NOMO-1 treated with DMSO at 0.1 percent for 48 hours (cell line): ENCODE data around the gene ZBTB14.
A peak's percentile ranks its signal among the peaks of the same experiment; 100 is the strongest.

ENCODE experiments used
- DNase-seq: peaks from one replicate; lab custom pipeline; 2025; ENCODE audit not compliant: unreplicated experiment; lab: John Stamatoyannopoulos, UW

ZBTB14 gene, protein sequence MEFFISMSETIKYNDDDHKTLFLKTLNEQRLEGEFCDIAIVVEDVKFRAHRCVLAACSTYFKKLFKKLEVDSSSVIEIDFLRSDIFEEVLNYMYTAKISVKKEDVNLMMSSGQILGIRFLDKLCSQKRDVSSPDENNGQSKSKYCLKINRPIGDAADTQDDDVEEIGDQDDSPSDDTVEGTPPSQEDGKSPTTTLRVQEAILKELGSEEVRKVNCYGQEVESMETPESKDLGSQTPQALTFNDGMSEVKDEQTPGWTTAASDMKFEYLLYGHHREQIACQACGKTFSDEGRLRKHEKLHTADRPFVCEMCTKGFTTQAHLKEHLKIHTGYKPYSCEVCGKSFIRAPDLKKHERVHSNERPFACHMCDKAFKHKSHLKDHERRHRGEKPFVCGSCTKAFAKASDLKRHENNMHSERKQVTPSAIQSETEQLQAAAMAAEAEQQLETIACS

DNA sequence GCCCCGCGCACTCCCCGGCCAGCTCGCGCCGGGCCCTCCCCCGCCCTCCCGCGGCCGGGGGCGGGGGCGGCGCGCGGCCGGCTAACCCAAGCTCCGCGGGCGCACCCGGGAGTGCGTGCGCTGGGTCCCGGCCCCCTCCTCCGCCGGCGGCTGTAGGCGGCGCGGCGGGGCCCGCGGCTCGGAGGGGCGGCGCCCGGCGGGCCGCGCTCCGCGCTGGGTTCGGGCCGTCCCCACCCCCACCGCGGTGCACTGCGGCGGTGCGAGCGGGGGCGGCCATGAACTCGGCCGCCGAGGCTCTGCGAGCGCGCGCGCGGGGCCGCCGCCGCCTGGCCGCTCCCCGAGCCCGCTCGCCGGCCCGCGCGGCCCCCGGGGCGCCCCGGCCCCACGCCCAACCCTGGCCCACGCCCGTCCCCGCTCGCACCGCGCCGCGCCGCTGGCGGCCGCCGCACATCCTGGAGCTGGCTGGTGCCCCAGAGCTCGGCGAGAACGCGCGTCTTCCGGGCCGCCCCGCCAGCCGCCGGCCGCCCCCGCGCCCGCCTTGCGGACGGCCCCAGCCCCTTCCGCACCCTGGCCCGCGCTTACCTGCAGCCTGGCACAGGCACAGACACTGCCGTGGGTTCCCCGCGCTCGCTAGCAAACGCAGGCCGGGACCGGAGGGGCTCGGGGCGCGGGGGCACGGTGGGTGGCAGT is at the start of gene ZBTB14:
TSS of gene ZBTB14 (minus strand) at position 496 of the 690 bp plus-strand sequence. CDS start 2,480 bp downstream, outside the sequence.
- DNase-seq, result peak; percentile 47

DNA sequence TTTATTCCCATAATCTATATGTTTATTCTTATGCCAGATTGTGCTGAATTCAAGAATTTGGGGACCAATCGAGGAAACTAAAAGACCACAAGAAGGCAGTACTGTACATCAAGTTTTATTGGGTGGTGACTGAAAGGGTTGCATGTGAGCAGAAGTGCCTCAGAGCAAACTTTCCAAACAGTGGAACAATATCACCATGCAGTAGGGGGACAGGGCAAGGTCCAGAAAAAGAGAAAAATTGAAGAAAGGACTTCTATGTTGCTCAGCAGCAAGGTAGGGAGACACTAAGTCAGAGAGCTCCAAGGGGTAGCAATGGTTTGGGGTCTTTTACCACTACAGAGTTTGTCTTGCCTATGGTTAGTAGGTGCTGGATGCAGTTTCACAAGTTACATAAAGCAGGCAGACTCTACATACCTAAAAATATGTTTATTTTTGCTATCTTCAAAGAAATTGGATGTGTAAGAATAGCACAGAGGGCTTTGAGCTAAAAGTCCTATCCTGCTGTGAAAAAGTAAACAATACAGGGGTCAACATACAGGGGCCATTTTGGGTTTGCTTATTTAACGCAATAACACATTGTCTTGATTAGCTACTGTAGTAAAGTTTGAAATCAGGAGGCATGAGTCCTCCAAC is 43.8 kb upstream of the ZBTB14 start:
- no peak for DNase-seq

DNA sequence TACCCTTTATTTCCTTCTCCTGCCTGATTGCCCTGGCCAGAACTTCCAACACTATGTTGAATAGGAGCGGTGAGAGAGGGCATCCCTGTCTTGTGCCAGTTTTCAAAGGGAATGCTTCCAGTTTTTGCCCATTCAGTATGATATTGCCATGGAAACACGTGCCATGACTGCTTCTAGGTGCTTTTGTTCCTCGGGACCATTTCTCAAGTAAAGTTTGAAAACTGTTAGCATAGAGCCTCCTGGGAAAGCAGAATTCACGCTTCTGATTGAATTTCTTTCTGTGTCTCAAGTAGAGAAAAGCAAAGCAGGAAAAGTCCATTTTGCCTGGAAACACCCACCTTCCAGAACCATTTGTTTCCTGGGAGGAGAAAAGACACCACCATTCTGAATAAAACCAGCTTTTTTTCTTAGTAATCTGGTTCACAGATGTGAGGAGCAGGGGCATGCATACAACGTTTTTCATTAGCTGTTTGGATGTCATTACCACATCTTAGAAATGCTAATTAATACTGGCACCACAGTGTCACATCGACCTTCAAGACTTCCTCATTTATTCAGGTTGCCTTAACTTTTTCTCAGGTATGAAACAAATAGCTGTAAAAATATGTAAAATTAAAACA is 39.0 kb upstream of the ZBTB14 start:
- no peak for DNase-seq

DNA sequence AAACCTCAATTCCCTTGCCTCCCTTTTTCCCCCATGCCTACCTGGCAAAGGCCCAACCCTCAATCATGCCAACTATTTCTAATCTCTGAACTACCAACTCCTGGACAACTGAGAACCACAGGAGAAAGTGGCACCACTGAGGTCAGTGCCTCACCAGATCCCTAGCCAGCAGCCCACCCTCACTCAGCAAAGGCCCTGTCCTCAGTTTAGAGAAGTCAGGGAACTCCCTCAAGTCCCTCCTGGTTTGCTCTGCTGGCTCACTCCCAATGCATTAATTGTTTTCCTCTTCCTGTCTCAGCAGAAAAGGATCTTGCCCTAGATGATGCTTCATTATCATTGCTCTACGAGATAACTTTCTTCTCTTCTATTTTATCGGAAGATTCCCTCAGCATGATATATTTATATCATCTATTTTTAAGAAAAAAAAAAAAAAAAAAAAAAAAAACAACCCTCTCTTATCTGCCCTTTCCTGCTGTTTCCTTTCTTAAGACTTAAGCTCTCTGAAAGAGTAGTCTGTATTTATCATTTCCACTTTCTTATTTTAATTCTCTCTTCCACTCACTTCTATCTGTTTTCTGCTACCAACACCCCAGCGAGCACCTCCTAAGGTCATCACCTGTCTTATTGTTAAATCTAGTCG is 22.7 kb upstream of the ZBTB14 start:
- no peak for DNase-seq

DNA sequence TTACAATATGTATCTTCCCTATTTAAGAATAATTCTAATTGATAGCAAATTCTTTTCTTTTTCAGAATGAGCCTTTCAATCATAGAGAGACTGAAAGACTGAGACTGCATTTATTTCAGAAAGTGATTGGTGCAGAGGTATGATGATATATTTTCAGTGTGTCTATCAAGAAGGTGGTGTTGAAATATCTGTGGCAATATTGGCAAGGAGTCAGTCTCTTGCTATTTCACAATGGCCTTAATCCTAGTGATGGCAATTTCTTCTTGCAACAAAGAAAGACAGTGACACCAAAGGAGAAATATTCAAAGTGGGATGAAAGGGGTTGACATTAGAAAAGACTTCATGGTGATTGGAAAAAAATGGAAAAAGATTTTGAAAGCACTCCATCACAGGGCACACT is 21.7 kb upstream of the ZBTB14 start:
- peak; percentile 78 for DNase-seq

DNA sequence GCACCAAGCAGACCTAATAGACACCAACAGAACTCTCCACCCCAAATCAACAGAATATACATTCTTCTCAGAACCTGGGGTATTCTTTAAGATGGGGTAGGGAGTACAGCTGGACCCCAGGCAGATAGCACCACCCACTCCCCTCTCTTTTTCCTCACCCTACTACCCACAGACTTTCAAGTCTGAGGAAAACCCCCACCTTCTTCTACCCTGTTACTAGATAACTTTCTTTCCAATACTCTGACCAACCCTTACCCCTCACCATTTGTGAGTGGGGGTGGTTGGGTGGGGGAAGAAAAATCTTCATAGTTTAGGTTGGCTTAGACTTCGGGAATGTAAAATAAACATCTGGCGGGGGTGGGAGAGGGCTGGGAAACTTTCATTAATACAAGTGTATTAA is 20.3 kb upstream of the ZBTB14 start:
- DNase-seq, result no peak

DNA sequence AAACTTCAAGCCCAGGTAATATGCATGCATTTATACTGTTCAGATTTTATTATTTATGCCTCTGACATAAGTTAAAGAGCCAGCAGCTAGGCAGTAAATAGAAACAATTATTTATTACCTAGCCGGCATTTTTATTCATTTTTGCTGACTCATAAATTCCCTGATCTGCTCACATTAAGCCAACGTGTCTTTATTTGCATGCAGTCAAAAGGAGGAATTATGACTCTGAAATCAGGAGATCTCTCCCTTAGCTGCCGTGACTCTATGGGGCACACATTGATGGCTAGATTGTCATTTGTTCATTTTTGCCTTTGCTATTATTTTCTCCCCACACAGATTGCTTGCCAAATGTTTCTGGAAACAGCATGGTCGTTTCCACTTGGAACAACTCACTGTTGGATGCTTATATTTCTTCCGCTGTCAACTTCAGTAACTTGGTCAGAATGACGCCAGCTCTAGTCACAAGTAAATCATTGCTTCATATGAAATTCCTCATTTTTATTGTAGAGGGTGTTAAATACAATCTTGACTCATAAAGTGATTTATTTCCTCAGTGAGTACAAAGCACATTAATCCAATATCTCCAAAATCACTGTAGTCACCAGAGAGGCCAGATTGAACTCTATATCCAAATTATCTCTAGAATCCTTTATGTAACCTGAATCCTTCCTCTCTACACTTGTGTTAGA is 15.9 kb upstream of the ZBTB14 start:
- DNase-seq, result no peak

DNA sequence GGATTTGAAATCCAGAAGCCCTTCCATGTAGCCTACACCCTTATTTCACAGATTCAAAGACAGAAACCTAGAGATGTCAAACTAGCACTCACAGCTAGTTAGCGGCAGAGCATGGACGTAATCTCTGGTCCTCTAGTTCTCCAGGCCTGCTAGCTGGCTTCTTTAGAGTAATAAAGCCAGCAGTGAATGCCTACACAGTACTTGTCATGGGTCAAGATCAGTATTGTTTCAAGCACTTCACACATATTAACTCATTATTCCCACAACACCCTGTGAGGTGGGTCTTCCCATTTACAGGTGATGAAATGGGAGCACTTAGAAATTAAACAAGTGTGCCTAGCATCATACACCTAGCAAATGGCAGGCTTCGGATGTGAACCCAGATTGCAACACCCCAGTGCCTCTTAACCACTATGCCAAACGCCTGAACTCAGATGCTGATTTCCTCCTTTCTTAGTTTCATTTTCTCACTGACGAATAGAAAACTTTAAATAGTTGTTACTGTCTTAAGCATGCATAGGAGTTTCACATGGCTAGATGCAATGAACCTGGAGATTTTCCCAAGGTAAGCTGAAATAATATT is 14.5 kb upstream of the ZBTB14 start:
- peak; percentile 91 for DNase-seq

DNA sequence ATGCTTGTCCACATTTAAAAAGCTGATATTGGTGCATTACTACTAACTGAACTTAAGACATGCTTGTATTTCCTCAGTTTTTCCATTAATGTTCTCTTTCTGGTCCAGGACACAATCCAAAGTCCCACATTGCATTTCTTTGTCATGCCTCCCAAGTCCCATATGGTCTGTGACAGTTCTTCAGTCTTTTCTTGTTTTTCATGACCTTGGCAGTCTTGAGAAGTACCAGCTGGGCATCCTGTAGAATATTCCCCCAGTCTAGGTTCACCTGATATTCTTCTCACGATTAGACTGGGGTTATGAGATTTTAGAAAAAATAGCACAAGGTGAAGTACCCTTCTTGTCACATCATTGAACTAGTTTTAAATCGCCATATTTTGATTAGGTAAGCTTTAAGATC is 10.3 kb upstream of the ZBTB14 start:
- DNase-seq, result no peak

DNA sequence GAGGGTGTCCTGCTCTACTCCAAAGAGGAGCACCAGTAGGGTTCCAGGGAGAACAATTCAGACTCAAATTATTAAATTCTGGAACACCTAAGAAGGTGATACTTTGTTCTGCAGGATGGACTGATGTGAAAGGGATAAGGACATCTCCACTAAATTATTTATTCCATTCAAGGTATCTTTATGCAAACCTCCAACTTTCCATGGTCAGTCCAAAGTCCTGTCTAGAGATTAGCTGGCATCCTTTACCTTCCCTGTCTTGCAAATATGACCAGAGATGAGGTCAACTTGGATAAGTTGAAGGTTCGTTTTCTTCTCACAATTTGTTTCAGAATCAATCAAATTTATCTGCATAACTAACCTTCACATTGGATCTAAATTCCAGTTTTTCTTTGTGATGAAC is 8.7 kb upstream of the ZBTB14 start:
- no peak for DNase-seq

DNA sequence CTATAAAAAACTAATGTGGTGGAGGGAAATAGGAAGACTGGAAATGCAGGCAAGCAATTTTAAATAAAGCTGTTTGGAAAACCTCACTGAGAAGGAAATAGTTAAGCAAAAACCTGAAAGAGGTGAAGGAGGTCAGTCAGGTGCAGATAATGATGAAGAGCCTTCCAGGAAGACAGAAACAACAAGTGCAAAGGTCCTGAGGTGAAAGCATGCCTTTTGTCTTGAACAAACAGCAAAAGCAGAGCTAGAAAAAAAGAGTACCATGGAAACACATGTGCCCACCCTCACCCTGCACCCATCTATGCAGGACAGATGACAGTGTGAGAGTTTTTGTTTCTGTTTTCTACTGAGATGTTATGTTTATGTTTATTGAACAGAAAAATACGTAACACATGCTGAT is 8.1 kb upstream of the ZBTB14 start:
- no peak for DNase-seq

DNA sequence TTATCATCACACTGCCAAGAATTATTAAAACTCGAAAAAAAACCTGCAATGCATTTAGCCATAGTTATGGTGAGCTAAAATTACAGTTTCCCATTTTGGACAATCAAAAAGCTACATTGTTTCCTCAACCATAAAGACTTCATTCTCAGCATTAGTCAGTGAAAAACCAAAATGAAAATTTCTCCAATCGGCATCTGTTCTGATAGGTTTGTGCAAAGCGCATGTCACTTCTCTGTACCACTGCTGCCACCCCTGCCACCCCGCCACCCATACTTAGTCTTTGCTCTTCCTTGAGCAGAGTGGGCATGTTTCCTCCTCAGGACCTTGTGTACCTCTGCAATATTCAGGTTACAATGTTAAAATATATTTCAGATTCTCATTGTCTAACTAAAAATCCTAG is 7.1 kb upstream of the ZBTB14 start:
- DNase-seq, result no peak

DNA sequence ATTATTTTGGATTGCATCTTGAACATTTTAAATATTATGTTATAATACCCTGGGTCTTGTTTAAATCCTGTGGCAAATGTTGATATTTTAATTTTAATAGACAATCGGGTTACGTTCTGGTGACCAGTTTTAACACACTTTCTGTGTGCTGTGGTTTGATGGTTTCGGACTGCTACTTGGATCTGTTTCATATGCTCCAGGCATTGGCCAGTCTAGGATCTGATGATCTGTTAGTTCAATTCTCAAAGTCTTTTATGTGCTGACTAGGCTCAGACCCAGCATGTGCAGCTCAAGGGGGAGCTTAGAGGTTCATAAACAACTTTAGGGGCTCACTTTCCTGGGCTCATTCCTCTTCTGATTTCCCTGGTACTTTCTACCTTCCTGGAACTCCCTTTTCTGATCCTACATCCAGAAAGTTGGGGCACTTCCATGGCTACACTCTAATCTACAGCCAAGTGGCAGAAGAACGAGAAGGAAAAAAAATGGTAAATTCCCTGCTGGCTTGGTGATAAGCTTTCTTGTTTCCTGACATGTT is 5.0 kb upstream of the ZBTB14 start:
- no peak for DNase-seq

DNA sequence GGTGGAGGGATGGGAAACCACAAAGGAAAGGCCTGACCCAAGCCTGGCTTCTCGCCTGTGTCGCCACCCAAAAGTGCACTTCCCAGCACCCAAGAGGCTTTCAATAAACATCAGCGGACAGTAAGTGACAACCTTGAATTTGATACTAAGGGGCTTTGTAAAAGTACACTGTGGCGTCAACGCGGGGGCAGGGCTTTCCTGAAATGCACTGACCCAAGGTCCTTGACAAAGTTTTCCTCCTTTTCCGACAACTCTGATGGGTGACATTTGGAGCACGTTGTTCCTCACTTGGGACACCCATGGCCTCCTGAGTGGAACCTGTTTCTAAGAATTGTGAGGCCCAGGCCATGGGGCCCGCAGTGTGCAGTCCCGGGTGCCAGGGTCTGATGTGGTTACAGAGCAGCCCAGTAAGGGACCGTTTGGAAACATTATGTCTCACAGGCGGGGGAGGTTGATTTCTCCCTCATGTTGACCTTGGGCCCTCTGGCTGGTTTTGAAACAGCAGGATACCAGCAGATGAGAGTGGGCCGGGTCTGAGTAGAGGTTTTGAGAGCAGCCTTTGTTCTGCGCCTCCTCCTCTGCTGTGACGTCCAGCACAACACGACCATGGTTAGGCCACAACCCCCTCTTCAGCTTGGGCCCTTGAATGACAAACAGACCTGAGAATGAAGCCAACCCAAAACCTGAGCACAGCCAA is 2.8 kb upstream of the ZBTB14 start:
- DNase-seq, result no peak

DNA sequence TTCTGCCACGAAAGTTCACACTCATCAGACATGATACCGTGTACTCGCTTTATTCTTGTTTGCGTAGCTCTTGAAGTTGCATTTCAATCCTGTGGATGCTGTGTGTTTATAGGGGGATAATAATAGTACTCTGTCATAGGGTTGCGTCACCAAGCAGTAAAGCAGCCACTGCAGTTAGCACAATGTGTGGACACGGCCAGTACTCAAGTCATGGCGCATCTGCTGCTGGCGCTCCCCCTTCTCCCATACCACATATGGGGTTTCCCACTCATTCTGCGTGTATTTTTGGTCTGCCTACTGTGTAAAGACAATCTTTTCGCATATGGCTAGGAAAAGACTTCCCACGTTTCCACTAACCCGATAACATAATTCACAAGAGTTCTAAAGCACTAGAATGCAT is 2.1 kb upstream of the ZBTB14 start:
- DNase-seq, result peak; percentile 16

DNA sequence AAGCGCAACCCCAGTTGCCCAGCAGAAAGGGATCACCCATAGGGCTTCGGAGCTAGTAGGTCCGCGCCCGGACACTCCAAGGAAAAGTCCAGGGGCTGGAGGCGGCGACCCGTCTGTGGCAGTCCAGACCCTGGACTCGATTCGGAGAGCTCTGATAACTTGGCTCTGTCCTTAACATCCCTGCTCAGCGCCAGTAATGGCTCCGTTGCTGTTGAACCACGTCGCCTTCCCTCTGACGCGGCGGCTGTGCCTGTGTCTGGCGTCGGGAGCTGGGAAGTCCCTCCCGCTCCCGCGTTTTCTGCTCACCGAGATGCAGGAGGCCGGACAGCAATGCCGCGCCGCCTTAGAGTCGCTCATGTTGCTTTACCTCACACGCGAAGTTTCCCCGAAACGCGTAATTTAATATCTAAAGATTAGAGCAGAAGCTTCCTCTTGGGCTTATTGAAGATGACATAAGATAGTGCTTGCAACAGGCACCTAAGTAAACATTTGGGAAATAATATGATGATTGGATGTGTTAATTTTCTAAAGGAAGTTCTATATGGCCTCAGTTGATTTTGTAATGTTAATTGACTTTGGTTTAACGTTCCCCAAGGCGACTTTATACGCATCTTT is 1.3 kb upstream of the ZBTB14 start:
- peak; percentile 76 for DNase-seq

DNA sequence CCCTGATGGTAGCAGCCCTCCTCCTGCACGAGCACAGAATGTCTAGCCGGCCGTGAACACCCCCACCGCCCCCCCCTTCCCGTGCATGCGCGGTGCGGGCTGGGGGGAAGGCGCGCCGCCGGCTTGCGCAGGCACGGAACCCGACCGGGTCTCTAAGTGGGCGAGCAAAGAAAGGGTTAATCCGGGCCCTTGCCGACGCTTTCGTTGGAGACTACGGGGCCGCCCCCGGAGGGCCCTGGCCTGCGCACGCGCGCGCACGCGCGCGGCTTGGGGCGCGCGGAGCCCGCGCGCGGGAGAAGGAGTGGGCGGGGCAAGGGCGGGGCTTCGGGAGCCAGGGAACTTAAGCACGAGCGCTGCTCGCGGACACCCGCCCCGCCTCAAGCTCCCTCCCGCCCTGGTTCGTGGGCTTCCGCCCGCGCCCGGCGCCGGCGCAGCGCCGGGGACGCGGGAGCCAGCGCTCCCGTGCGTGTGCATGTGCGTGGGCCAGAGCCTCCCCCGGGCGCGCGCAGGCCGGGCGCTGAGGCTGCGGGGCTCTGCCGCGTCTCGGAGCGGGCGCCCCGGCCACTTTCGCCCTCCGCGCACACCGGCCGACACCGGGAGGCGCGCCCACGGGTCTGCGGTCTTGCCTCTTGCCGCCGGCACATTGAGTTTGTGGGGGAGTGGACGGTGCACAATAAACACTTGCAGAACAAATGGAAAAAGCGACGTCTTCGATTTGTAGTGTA is 617 bp upstream of the ZBTB14 start:
- DNase-seq, result peak; percentile 90
